SU-DHL-6 (cell line): ENCODE data around the gene TSHZ2.

ENCODE experiments used
- EZH2phosphoT487 ChIP-seq: fragments of 200-600 bp; sonication (generic), shearing (Covaris generic); conservative IDR thresholded peaks from 2 replicates; pipeline ENCODE4 v1.6.1; 2018; ENCODE audit warnings: mild to moderate bottlenecking, antibody characterized with exemption, low read length, moderate library complexity, mixed read lengths
- TF ChIP-seq, protein P1 (sequence below): fragments of 200-600 bp; sonication (generic); IDR thresholded peaks from one replicate; pipeline ENCODE4 v1.5.1; 2017; ENCODE audit warnings: antibody characterized with exemption, mild to moderate bottlenecking, low read length, moderate library complexity; ENCODE audit not compliant: insufficient read depth, poor library complexity, severe bottlenecking

DNA sequence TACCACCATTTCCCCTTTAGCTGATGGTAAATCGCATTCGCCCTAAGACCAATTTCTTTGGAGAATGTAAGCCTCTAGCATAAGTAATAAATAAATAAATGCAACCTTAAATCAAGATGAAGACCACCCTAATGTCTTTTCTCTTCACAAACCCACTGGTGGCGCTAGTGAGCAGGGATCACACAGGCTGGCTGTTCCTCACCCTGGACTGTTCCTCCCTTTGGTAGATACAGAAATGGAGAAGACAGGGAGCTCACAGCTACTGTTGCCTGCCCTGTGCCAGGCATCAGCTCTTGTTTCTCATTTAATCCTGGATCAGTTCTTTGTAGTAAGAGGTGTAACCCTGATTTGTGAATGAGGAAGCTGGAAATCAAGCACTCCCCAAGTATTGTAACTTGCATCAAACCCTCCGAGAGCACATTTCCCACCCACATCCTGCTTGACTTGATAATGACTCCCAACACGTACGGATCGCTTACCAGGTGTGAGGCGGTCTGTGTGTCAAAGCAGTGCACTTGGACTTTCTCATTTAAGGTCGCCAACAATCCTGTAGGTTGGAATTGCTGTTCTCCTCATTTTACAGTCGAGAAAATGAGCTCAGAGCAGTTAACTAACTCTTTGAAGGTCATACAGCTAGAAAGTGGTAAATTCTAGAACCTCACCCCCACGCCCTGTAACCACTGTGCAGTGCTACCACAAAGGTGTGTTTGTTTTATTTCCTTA lies 236.1 kb downstream of the TSHZ2 start:
- TF ChIP-seq, protein P1, sequence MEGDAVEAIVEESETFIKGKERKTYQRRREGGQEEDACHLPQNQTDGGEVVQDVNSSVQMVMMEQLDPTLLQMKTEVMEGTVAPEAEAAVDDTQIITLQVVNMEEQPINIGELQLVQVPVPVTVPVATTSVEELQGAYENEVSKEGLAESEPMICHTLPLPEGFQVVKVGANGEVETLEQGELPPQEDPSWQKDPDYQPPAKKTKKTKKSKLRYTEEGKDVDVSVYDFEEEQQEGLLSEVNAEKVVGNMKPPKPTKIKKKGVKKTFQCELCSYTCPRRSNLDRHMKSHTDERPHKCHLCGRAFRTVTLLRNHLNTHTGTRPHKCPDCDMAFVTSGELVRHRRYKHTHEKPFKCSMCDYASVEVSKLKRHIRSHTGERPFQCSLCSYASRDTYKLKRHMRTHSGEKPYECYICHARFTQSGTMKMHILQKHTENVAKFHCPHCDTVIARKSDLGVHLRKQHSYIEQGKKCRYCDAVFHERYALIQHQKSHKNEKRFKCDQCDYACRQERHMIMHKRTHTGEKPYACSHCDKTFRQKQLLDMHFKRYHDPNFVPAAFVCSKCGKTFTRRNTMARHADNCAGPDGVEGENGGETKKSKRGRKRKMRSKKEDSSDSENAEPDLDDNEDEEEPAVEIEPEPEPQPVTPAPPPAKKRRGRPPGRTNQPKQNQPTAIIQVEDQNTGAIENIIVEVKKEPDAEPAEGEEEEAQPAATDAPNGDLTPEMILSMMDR = peak; percentile 30
- no peak for TF ChIP-seq EZH2phosphoT487
